ENCODE measurements around the gene ST6GAL1.

The ST6GAL1 gene

GRCh38 chr3:186973702-186974101 is 43.4 kb downstream of the ST6GAL1 start:
- DNase-seq, result peak; percentile 23

GRCh38 chr3:186974824-186975313 is 44.5 kb downstream of the ST6GAL1 start:
- no peak for DNase-seq

GRCh38 chr3:186975726-186976125 is 45.4 kb downstream of the ST6GAL1 start:
- no peak for DNase-seq

- DNase-seq, result no peak
Observed at GRCh38 chr3:186976837-186977750, 46.8 kb downstream of the ST6GAL1 start.

GRCh38 chr3:186978712-186979111 is 48.4 kb downstream of the ST6GAL1 start:
- no peak for DNase-seq

GRCh38 chr3:186979852-186980251 is 49.5 kb downstream of the ST6GAL1 start:
- no peak for DNase-seq

- DNase-seq, result no peak
Observed at GRCh38 chr3:186980989-186981388, 50.7 kb downstream of the ST6GAL1 start.

GRCh38 chr3:186983659-186984058 is 53.3 kb downstream of the ST6GAL1 start:
- DNase-seq, result no peak

- DNase-seq, result no peak
Observed at GRCh38 chr3:186984064-186984463, 53.7 kb downstream of the ST6GAL1 start.

GRCh38 chr3:186985661-186986364 is 55.5 kb downstream of the ST6GAL1 start:
- DNase-seq, result peak; percentile 86

- no peak for DNase-seq
Observed at GRCh38 chr3:186986406-186986805, 56.1 kb downstream of the ST6GAL1 start.

- peak; percentile 66 for DNase-seq
Observed at GRCh38 chr3:186986816-186987215, 56.5 kb downstream of the ST6GAL1 start.

GRCh38 chr3:186988806-186989205 is 58.5 kb downstream of the ST6GAL1 start:
- DNase-seq, result no peak

- no peak for DNase-seq
Observed at GRCh38 chr3:186989429-186989828, 59.1 kb downstream of the ST6GAL1 start.

- no peak for DNase-seq
Observed at GRCh38 chr3:186990277-186990676, 60.0 kb downstream of the ST6GAL1 start.

- peak; percentile 59 for DNase-seq
Observed at GRCh38 chr3:186990878-186991308, 60.6 kb downstream of the ST6GAL1 start.

GRCh38 chr3:186991470-186991869 is 61.1 kb downstream of the ST6GAL1 start:
- no peak for DNase-seq

GRCh38 chr3:186992096-186992495 is 61.8 kb downstream of the ST6GAL1 start:
- peak; percentile 46 for DNase-seq

GRCh38 chr3:186993210-186993782 is 63.0 kb downstream of the ST6GAL1 start:
- DNase-seq, result no peak

GRCh38 chr3:186994000-186994955 is 64.0 kb downstream of the ST6GAL1 start:
- no peak for DNase-seq

GRCh38 chr3:186996356-186996755 is 66.0 kb downstream of the ST6GAL1 start:
- no peak for DNase-seq

- peak; percentile 79 for DNase-seq
Observed at GRCh38 chr3:186997061-186997460, 66.7 kb downstream of the ST6GAL1 start.

Data from inflammatory macrophage treated with lipopolysaccharide for 4 hours (primary cell).